ENCODE results near the gene MORC1. TPM values are rescaled to one million over a fixed set of nuclear protein-coding genes. Genes with fewer than 3 reads are reported as not detected.

MORC1 gene
- total RNA-seq, 1 donor = not detected

DNA sequence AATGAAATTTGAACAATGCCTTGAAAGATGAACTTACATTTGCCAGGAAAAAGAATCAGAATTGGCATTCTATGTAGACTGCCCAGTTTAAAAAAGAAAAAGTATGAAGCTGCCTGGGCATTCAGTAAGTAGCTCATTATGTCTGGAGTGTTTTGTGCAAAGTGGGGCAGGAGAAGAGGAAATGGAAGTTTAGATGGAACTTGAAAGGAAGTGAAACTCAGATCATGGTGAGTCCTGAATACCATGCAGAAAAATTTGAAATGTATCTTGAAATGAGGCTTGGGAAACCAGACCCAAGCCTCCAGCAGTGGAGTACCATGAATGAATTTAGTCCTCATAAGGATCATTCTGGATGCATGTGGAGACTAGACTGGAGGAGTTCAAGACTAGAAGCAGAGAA, 4.8 kb upstream of the MORC1 start:
- H3K4me3 ChIP-seq (ENCODE audit: insufficient read depth, low read length) = no peak overlapping the region
- H3K27me3 ChIP-seq (ENCODE audit: insufficient read depth, low read length) = no peaks in the 10 kb centered on the region
- TF ChIP-seq, protein P1, sequence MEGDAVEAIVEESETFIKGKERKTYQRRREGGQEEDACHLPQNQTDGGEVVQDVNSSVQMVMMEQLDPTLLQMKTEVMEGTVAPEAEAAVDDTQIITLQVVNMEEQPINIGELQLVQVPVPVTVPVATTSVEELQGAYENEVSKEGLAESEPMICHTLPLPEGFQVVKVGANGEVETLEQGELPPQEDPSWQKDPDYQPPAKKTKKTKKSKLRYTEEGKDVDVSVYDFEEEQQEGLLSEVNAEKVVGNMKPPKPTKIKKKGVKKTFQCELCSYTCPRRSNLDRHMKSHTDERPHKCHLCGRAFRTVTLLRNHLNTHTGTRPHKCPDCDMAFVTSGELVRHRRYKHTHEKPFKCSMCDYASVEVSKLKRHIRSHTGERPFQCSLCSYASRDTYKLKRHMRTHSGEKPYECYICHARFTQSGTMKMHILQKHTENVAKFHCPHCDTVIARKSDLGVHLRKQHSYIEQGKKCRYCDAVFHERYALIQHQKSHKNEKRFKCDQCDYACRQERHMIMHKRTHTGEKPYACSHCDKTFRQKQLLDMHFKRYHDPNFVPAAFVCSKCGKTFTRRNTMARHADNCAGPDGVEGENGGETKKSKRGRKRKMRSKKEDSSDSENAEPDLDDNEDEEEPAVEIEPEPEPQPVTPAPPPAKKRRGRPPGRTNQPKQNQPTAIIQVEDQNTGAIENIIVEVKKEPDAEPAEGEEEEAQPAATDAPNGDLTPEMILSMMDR (IDR thresholded peaks at IDR 0.05; ENCODE audit: extremely low read depth, low read depth, low read length) = no peak
- no peaks in the 10 kb centered on the region for H3K9me3 ChIP-seq (ENCODE audit: low read depth, low read length)
- no peaks in the 10 kb centered on the region for H3K36me3 ChIP-seq (ENCODE audit: insufficient read depth, low read length)
- H3K4me2 ChIP-seq (ENCODE audit: insufficient read depth, low read length) = no peak overlapping the region
- no peaks in the 10 kb centered on the region for H3K4me1 ChIP-seq (ENCODE audit: insufficient read depth, low read length)
- H2AFZ ChIP-seq (ENCODE audit: low read length) = no peak overlapping the region
- H4K20me1 ChIP-seq (ENCODE audit: insufficient read depth, low read length) = no peaks in the 10 kb centered on the region
- no peak for DNase-seq (ENCODE audit: insufficient read length, low spot score, missing footprints)
- no peak overlapping the region for H3K27ac ChIP-seq (ENCODE audit: low read depth, low read length)
- no peaks in the 10 kb centered on the region for H3K79me2 ChIP-seq (ENCODE audit: insufficient read depth, low read length)

GRCh38 chr3:109118584-109118983, 650 bp upstream of the MORC1 start:
- Histone ChIP-seq H3K9me3 (ENCODE audit: low read depth, low read length) (no peaks in the 10 kb centered on the region), H3K4me3 (ENCODE audit: insufficient read depth, low read length) (no peak overlapping the region), H3K27me3 (ENCODE audit: insufficient read depth, low read length) (no peaks in the 10 kb centered on the region), H3K4me1 (ENCODE audit: insufficient read depth, low read length) (no peaks in the 10 kb centered on the region), H3K27ac (ENCODE audit: low read depth, low read length) (no peak overlapping the region), H3K79me2 (ENCODE audit: insufficient read depth, low read length) (no peaks in the 10 kb centered on the region), H2AFZ (ENCODE audit: low read length) (no peak overlapping the region), H3K36me3 (ENCODE audit: insufficient read depth, low read length) (no peaks in the 10 kb centered on the region), H4K20me1 (ENCODE audit: insufficient read depth, low read length) (no peaks in the 10 kb centered on the region), H3K4me2 (ENCODE audit: insufficient read depth, low read length) (no peak overlapping the region)
- DNase-seq (ENCODE audit: insufficient read length, low spot score, missing footprints) = no peak
- TF ChIP-seq, protein P1 (IDR thresholded peaks at IDR 0.05; ENCODE audit: extremely low read depth, low read depth, low read length) = no peak

- no peaks in the 10 kb centered on the region for H3K27me3 ChIP-seq (ENCODE audit: insufficient read depth, low read length)
- no peak overlapping the region for H3K27ac ChIP-seq (ENCODE audit: low read depth, low read length)
- H3K9me3 ChIP-seq (ENCODE audit: low read depth, low read length) = no peaks in the 10 kb centered on the region
- H2AFZ ChIP-seq (ENCODE audit: low read length) = no peak overlapping the region
- no peak for DNase-seq (ENCODE audit: insufficient read length, low spot score, missing footprints)
- TF ChIP-seq, protein P1 (IDR thresholded peaks at IDR 0.05; ENCODE audit: extremely low read depth, low read depth, low read length) = no peak
- no peaks in the 10 kb centered on the region for H3K4me1 ChIP-seq (ENCODE audit: insufficient read depth, low read length)
- no peak overlapping the region for H3K4me2 ChIP-seq (ENCODE audit: insufficient read depth, low read length)
- H4K20me1 ChIP-seq (ENCODE audit: insufficient read depth, low read length) = no peaks in the 10 kb centered on the region
- no peaks in the 10 kb centered on the region for H3K79me2 ChIP-seq (ENCODE audit: insufficient read depth, low read length)
- H3K36me3 ChIP-seq (ENCODE audit: insufficient read depth, low read length) = no peaks in the 10 kb centered on the region
- no peak overlapping the region for H3K4me3 ChIP-seq (ENCODE audit: insufficient read depth, low read length)
Measured at GRCh38 chr3:109116031-109116430, 1.9 kb downstream of the MORC1 start.

- Histone ChIP-seq H2AFZ (ENCODE audit: low read length) (no peak overlapping the region), H3K4me3 (ENCODE audit: insufficient read depth, low read length) (no peak overlapping the region), H3K4me2 (ENCODE audit: insufficient read depth, low read length) (no peak overlapping the region), H4K20me1 (ENCODE audit: insufficient read depth, low read length) (no peaks in the 10 kb centered on the region), H3K27me3 (ENCODE audit: insufficient read depth, low read length) (no peaks in the 10 kb centered on the region), H3K36me3 (ENCODE audit: insufficient read depth, low read length) (no peaks in the 10 kb centered on the region), H3K9me3 (ENCODE audit: low read depth, low read length) (no peaks in the 10 kb centered on the region), H3K27ac (ENCODE audit: low read depth, low read length) (no peak overlapping the region), H3K79me2 (ENCODE audit: insufficient read depth, low read length) (no peaks in the 10 kb centered on the region), H3K4me1 (ENCODE audit: insufficient read depth, low read length) (no peaks in the 10 kb centered on the region)
- TF ChIP-seq, protein P1 (IDR thresholded peaks at IDR 0.05; ENCODE audit: extremely low read depth, low read depth, low read length) = no peak
- no peak for DNase-seq (ENCODE audit: insufficient read length, low spot score, missing footprints)
Measured at GRCh38 chr3:109115451-109115850, 2.5 kb downstream of the MORC1 start.

All from osteoblast (primary cell).